Cortex of kidney (tissue), 1 donor: Measurements from ENCODE around the gene FAM50A.

Source experiments
- DNase-seq: peaks from one replicate; lab custom pipeline; 2025; lab: John Stamatoyannopoulos, UW

Gene FAM50A

DNA sequence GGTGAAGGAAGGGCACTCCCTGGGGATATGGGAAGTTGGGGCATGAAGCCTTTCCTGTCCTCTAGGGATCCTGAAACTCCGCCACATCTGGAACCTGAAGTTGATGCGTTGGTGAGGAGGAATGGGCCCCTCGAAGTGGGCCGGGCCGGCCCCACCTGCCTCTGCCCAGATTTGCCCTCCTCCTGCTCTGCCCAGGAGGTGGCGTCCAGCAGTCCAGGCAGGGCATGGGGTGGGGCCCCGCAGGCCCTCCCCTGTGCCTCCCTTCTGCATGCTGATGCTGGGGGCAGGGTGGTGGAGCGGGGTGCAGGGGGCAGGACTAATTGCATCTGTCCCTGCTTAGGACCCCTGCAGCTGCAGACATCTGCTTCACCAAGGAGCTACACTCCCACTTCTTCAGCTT lies 30.8 kb upstream of the FAM50A start:
- DNase-seq: no peak

DNA sequence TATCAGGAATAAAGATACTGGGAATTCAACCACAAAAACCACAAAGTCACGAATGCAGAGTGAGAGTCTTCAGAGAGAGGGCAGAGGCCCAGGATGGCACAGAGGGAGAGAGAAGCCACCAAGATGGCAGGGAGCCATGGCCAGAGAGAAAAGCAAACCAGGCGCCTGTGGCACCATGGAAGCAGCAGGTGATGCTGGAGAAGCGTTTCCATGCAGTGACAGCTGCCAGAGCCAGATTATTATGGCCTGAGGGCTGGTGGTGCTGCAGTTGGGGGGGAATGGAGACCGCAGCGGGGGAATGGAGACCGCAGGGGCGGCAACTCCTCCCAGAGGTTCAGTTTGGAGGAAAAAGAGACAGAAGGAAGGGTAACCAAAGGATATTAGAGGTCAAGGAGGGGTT lies 26.8 kb upstream of the FAM50A start:
- no peak for DNase-seq

DNA sequence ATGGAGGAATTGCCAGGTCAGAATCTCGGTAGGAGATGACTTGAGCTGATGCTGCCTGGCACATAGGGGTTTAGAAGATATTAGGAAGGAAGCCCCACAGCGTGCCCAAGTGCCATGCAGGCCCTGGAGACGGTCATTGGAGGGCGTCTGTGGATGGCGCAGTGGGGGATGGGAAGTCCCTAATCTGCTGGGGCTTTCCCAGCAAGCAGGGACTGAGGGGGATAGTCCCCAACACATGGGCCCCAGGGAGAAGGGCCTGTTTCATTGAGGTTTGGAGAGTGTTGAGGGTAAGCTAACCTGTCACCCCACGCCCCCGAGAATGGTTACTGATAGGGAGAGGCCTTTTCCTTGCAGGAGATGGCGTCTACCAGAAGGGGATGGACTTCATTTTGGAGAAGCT lies 24.8 kb upstream of the FAM50A start:
- DNase-seq: no peak

DNA sequence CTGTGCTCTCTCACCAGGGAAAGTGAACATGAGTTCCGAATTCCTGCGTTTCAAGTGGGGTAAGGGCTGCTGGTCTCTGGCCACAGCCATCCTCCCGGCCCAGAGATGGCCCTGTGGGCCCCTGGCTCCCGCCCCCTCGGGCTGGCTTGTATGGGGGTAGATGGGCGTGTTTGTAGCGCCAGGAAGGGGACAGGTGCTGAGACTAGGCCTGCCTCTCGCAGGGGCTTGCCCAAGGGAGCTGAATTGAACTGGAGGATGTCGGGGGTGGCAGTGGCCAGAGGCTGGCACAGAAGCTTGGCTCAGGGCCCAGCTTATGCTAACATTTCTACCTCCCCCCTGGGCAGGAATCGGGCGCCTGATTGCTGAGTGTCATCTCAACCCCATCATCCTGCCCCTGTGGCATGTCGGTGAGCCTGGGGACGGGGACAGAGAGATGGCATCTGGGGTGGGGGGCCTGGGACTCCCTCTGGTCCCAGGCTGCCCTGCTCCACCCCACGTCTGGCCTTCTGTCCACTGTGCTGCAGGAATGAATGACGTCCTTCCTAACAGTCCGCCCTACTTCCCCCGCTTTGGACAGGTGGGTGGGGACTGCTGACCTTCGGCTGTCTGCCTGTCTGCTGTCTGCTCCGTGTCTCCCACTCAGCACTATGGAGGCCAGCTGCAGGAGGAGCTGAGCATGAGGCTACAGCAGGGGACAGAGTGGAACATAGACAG lies 24.1 kb upstream of the FAM50A start:
- no peak for DNase-seq

DNA sequence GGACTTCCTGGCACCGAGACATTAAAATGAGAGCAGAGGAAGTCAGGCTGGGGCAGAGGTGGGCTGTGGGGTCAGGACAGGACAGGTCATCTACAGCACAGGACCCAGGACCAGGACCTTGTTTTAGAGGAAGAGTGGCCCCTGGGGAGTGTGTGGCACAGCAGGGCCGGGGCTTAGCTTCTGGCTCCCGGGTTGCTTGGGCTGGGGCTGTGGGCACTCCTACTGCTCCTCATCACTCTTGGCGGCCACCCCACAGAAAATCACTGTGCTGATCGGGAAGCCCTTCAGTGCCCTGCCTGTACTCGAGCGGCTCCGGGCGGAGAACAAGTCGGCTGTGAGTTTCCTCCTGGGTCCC lies 23.6 kb upstream of the FAM50A start:
- DNase-seq: no peak

DNA sequence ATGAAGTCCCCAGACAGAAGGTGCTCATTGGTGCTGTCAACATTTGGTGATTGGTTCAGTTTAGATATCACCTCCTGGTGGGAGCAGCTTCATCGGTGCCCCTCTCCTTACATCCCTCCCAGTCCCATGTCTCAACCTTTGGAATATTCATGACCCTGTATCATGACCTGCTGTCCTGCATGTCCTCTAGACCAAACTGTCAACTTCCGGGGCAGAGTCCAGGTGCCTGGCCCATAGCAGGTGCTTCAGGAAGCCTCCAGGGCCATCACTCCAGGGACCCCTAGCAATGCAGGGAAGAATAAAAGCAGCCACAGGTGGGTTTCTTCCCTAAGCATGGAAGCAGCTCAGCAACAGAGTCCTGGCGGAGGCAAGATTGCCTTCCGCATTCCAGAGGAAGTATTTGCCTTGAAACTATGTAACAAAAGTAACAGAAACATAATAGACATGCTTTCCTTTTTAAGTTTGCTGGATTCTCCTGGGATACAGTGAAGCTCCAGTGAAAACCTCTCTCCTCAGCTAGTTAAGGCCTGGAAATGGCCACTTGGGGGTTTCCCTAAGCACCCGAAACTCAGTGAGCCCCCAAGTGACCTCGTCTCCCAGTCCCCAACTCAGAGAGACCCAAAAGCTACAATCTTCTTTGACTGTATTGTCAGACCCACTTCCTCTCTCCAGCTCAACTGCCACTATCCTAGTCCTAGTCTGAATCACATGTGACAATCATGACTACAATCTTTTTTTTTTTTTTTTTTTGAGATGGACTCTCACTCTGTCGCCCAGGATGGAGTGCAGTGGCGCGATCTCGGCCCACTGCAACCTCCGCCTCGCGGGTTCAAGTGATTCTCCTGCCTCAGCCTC lies 16.8 kb upstream of the FAM50A start:
- DNase-seq: no peak

DNA sequence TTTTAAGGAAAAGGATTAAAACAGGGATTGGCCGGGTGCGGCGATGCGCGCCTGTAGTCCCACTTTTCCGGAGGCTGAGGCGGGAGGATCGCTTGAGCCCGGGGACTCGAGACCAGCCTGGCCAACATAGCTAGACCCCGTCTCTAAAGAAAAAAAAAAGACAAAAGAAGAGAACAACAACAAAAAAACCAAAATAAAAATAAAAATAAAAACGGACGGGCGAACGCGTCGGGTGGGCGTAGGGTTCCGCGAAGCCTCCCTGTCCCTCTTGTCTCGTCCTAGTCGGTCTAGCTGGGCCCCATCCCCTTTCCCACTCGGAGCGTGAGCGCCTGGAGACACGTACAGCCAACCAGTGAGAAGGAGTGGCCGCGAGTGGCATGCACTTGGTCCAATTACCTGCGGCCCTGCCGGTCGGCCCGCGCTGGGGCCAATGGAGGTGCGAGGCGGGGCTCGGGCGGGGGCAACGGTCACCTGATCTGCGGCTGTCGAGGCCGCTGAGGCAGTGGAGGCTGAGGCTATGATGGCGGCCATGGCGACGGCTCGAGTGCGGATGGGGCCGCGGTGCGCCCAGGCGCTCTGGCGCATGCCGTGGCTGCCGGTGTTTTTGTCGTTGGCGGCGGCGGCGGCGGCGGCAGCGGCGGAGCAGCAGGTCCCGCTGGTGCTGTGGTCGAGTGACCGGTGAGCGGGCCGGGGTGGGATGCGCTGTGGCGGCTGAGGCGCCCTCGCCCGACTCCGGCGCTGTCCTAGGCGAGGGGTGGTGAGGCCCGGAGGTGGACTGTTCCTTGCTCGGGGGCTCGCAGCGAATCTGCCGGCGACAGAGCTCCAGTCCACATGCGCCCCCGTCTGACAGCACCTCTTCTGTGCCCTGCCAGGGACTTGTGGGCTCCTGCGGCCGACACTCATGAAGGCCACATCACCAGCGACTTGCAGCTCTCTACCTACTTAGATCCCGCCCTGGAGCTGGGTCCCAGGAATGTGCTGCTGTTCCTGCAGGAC lies 15.5 kb upstream of the FAM50A start, which contains the start of gene ATP6AP1:
TSS of gene ATP6AP1 (plus strand) at position 502 of the 996 bp plus-strand sequence. CDS start at position 518, 16 bp downstream.
- DNase-seq: peak; percentile 14

DNA sequence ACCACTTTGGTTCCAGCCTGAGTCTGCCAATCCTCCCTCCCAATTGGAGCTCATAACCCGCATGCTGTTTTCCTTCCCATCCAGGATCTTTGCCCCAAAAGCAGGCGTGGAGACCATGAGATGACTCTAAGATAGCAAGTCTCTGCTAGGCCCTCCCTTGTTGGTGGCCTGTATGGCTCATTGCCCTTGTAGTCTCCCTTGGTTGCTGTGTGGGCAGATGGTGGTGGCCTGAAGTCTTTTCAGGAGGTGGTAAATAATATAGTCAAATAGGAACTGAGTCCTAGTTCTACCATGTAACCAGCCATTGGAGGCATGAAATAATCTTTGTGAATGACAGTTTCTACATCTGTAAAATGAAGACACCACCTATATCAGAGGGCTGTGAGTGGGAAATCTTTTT lies 14.2 kb upstream of the FAM50A start:
- no peak for DNase-seq

DNA sequence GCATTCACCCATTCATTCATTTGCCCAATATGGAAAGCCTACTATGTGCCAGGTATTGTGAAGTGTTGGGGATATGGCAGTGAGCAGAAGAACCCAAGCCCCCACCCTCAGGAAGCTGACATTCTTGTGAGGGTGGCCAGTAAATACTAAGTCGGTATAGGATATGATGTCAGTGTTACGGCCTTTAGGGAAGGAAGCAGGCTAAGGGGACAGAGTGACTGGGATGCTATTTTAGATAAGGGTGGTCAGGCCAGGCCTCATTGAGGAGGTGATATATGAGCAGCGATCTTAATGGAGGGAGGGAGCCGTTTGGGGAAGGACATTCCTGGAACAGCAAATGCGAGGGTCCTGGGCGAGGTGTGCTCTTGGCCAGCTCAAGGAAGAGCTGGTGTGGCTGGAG lies 13.5 kb upstream of the FAM50A start:
- DNase-seq: no peak

DNA sequence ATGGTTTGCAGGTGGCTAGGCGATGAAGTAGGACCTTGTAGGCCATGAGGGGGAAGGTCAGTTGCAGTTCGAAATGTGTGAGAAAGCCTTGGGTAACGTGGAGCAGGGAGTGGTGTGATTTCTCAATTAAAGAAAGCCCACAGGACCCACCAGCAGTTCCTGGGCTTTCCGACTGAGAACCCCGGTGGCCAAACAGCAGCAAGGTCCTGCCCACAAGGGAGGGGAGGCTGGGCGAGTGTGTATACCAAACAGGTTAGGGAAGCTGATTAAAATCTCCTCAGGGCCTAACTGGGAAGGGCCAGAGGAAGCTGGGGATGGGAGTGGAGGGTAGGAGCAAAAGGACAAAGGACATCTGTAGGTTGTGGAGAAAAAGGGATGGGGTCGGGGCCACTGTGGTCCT lies 13.0 kb upstream of the FAM50A start:
- no peak for DNase-seq

DNA sequence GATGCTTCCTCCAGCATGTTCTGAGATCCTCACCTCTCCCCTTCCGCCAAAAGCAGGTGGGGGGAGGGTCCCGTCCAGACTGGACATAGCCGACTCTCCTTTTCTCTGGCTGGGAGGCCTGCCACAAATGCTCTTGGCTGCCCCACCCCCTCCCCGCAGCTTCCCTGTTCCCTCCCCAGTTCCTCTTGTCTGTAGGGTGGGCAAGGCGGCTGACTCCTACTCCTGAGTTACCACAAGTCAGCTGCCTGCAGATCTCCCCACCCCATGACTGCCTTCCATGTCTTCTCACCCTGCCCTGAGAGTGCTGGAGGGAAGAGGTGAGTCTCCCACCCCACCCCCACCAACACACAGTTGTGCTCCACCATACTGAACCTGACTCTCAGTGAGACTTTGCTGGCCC lies 12.6 kb upstream of the FAM50A start:
- no peak for DNase-seq

DNA sequence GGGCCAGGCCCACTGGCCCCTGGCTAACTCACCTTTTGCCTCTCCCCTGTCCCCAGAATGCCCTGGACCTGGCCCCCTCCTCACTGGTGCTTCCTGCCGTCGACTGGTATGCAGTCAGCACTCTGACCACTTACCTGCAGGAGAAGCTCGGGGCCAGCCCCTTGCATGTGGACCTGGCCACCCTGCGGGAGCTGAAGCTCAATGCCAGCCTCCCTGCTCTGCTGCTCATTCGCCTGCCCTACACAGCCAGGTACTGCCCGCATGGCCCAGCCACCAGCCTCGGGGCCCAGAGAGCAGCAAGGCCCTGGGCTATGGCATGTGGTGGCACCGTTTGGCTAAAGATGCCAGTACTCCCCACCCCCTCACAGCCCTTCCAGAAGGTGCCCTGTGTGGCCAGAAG lies 11.7 kb upstream of the FAM50A start:
- DNase-seq: no peak

DNA sequence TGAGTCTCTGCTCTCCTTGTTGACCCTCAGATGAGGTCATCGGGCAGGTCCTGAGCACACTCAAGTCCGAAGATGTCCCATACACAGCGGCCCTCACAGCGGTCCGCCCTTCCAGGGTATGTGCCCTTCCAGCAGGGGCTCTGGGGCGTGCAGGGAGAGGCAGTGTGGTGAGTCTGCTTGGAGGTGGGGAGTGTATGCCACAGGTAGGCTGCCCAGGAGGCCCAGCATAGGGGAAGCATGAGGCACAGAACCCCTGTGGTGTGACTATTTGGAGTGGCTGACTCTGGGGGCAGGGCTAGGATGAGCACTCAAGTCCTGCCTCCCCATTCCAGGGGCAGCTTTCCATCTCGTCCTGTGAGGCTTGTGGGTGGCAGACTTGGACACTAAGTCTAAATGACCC lies 10.3 kb upstream of the FAM50A start:
- DNase-seq: no peak

DNA sequence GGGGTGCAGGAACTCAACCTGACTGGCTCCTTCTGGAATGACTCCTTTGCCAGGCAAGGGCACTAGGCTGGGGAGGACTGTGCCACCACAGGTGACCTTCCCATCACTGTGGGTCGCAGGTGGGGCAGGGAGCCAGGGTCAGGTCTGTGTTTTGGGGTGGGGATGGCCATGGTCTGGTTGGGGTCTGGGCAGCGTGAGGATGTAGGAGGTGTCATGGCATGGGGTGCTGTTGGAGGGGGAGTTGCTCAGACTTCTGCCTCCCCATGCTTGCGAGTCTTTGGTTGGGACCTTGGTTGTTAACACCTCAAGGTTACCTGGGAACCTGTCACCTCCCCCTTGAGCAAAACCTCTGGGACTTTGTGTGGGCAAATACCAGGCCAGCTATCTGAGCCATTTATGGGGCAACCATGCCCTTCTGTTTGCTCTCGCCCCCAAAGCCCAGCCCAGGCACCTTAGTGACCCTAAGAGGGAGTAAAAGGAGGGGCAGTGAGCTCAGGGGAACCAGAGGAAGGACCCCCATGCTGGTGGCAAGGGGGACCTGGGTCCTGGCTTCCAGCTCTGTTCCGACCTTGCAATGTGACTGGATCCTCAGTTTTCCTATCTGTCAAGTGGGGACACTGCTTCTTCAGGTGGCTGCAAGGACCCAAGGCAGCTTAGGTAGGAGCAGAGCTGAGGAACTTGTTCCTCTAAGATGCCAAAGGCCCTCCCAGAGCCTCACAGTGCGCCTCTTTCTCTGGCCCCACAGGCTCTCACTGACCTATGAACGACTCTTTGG lies 9.4 kb upstream of the FAM50A start:
- DNase-seq: no peak

DNA sequence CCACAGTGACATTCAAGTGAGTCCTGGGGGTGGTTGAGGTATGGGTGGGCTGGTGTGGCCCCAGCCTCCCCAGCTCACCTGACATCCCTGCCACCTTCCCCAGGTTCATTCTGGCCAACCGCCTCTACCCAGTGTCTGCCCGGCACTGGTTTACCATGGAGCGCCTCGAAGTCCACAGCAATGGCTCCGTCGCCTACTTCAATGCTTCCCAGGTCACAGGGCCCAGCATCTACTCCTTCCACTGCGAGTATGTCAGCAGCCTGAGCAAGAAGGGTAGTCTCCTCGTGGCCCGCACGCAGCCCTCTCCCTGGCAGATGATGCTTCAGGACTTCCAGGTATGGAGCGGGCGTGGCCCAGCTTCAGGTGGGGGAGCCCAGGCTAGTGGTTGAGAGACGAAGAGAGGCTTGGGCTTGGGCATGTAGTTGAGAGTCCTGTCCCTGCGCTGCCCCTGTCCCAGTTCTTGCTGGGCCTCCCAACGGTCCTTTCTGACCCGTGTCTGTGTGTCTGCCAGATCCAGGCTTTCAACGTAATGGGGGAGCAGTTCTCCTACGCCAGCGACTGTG lies 8.7 kb upstream of the FAM50A start:
- DNase-seq: no peak

DNA sequence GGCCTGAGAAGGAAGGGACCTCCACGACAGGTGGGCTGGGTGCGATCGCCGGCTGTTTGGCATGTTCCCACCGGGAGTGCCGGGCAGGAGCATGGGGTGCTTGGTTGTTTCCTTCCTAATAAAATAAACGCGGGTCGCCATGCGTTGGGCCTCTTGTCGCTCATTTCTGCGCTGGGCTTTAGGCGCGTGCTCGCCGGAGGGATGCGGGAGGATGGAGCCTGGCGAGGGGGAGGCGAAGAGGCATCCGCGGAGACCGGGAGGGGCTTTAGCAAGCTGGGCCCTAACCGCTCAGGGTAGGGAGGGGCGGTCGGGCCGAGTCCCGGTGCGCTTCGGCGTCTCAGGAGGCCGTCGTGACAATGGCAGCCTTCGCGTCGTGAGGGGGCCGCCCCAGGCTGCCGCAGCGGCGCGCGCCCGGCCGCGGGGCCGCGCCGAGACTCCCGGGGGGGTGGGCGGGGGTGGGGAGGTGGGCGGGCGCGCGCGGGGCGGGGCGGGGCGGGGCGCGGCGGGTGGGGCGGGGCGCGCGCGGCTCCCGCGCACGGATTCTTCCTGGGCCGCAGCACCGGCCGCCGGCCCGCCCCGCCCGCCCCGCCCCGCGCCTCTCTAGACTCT lies 7.5 kb upstream of the FAM50A start:
- DNase-seq: no peak

DNA sequence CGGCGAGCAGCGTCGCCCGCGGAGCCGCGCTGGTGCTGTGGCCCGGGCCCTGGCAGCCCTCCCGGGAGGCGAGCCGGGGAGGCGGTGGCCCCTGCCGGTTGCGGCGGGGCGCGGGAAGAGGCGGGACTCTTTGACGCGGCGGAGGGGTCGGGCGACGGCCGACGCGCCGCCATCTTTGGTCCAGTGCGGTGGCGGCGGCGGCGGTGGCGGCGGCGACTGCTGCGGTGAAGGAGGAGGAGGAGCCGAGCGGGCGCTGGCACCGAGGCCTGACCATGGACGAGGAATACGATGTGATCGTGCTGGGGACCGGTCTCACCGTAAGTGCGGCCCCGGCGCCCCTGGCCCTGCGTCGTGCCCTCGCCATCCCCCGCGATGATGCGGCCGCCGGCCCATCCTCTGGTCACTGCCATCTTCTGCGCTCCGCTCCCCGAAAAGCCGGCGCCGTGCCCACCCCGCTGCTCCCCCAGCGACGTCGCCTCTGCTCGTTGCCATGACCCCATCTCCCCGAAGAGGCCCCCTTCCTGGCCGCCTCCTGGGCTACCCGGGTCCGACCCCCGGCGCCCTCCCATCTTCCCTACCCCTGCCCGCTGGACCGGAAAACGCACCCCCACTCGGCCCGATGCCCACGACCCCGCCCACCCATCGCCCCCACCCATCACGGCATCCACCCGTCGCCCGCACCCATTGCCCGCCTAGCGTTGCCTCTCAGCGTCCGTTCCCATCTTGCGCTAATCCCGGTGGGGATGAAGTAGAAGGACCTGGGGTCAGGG lies 6.8 kb upstream of the FAM50A start, which contains the start of gene GDI1:
TSS of gene GDI1 (plus strand) at position 172 of the 770 bp plus-strand sequence. CDS start at position 273, 101 bp downstream.
- DNase-seq: no peak

DNA sequence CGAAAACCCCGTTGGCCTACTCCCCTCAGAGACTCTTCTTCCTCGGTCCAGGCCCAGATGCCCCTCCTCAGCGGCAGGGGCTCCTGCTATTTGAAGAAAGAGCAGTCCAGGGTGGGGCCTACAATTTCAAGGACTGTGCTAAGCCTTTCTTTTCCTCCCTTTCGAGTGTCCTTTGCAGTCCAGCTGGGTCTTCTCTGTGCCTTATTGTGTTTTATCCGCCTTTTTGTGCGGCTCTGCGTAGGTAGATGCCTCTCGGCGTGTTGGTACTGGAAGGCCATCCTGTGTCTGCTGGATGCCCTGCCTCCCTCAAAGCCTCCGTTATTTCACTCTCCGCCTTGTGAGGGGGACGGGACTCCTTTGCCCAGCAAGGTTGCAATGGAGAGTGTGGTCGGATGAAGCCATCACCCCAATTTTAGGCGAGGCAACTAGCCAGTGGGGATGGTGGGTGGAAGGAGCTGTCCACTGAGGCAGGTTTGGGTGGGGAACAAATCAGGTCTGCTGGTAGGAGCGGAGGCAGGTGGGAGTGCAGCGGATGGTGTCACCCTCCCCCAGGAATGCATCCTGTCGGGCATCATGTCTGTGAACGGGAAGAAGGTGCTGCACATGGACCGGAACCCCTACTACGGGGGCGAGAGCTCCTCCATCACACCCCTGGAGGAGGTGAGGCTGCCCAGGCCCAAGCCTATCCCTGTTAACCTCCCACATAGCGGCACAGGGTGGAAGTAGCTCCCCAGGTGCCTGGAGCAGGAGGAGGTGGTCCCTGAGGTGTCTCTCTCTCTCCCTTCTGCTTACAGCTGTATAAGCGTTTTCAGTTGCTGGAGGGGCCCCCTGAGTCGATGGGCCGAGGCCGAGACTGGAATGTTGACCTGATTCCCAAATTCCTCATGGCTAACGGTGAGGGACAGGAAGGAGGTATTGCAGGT lies 5.7 kb upstream of the FAM50A start:
- no peak for DNase-seq

DNA sequence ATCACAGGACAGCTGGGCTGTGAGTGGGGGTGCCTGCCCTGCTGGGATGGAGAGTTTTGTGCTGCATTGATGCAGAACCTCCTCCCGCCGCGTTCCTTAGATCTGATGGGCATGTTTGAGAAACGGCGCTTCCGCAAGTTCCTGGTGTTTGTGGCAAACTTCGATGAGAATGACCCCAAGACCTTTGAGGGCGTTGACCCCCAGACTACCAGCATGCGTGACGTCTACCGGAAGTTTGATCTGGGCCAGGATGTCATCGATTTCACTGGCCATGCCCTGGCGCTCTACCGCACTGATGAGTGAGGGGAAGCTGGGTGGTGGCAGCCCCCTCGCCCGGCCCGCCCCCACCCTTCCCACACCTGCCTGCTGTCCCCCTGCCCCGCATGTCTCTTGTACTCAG lies 4.1 kb upstream of the FAM50A start:
- no peak for DNase-seq
